Measurements from ENCODE around the gene GMPR2. TPM values are rescaled to one million over a fixed set of nuclear protein-coding genes. Genes with fewer than 3 reads are reported as not detected.
A peak's percentile ranks its signal among the peaks of the same experiment; 100 is the strongest.

Gene GMPR2
- total RNA-seq, 1 experiment from 2014 or later, result 85.8 TPM

GRCh38 chr14:24187539-24187915, 45.2 kb upstream of the GMPR2 start:
- TF ChIP-seq CTCF (conservative IDR thresholded peaks at IDR 0.05; ENCODE audit: low read depth, low read length) (no peak), EZH2 (IDR thresholded peaks at IDR 0.05; ENCODE audit: borderline replicate concordance, low read depth, low read length, poor library complexity, severe bottlenecking) (no peak)
- BruUV-seq (replicated peaks), result no TSS peak
- ChIA-PET POLR2A (ENCODE audit: low non-redundant PET) (no interaction called here), CTCF (no interaction called here)
- H3K27ac ChIP-seq (ENCODE audit: low read depth, low read length, poor library complexity, severe bottlenecking), result no peak overlapping the region
- H3K27me3 ChIP-seq (replicated peaks; ENCODE audit: insufficient read depth, low read depth, low read length, poor library complexity), result no peaks in the 10 kb centered on the region
- no peaks in the 10 kb centered on the region for H3K9me3 ChIP-seq (ENCODE audit: low read depth, low read length, poor library complexity, severe bottlenecking)
- intact Hi-C loops (cut with micrococcal nuclease; ENCODE audit: unreplicated experiment), result loop anchor here (5.0 kb wide), 1 partner anchor 40 kb away; the partner anchor contains the start of genes PSME2 and RNF31
- no peak for DNase-seq (ENCODE audit: low spot score)
- peak overlapping the region; percentile 79 for H3K4me3 ChIP-seq (ENCODE audit: low read depth, low read length, poor library complexity, severe bottlenecking)
- peaks cover 44% of the 10 kb centered on the region for H3K36me3 ChIP-seq (ENCODE audit: insufficient read depth, low read length, poor library complexity, severe bottlenecking)
- peaks cover 9% of the 10 kb centered on the region for H3K4me1 ChIP-seq (ENCODE audit: insufficient read depth, low read length, poor library complexity, severe bottlenecking)

GRCh38 chr14:24188251-24189058, 44.3 kb upstream of the GMPR2 start, which contains the start of gene IPO4:
Gene IPO4 (minus strand): TSS chr14:24188816. CDS start chr14:24188787, 29 bp downstream.
- DNase-seq (ENCODE audit: low spot score), result peak; percentile 99
- ChIA-PET POLR2A (ENCODE audit: low non-redundant PET) (interaction anchor here (0.6 kb wide), 1 partner anchor 123 kb away, joined by 5 read pairs; the partner anchor contains the start of gene LTB4R), CTCF (no interaction called here)
- H3K27ac ChIP-seq (ENCODE audit: low read depth, low read length, poor library complexity, severe bottlenecking), result peak within 1 kb of the TSS; percentile 88
- peaks cover 41% of the 10 kb centered on the region for H3K36me3 ChIP-seq (ENCODE audit: insufficient read depth, low read length, poor library complexity, severe bottlenecking)
- no peaks in the 10 kb centered on the region for H3K27me3 ChIP-seq (replicated peaks; ENCODE audit: insufficient read depth, low read depth, low read length, poor library complexity)
- intact Hi-C loops (cut with micrococcal nuclease; ENCODE audit: unreplicated experiment), result loop anchor here (5.0 kb wide), 1 partner anchor 41 kb away; the partner anchor contains the start of genes PSME2 and RNF31
- peaks cover 9% of the 10 kb centered on the region for H3K4me1 ChIP-seq (ENCODE audit: insufficient read depth, low read length, poor library complexity, severe bottlenecking)
- H3K4me3 ChIP-seq (ENCODE audit: low read depth, low read length, poor library complexity, severe bottlenecking), result peak within 1 kb of the TSS; percentile 79
- no peaks in the 10 kb centered on the region for H3K9me3 ChIP-seq (ENCODE audit: low read depth, low read length, poor library complexity, severe bottlenecking)
- TF ChIP-seq CTCF (conservative IDR thresholded peaks at IDR 0.05; ENCODE audit: low read depth, low read length), result no peak
- TF ChIP-seq EZH2 (IDR thresholded peaks at IDR 0.05; ENCODE audit: borderline replicate concordance, low read depth, low read length, poor library complexity, severe bottlenecking), result no peak
- no TSS peak for BruUV-seq (replicated peaks)

- Histone ChIP-seq H3K9me3 (ENCODE audit: low read depth, low read length, poor library complexity, severe bottlenecking) (no peaks in the 10 kb centered on the region), H3K36me3 (ENCODE audit: insufficient read depth, low read length, poor library complexity, severe bottlenecking) (peaks cover 40% of the 10 kb centered on the region), H3K4me3 (ENCODE audit: low read depth, low read length, poor library complexity, severe bottlenecking) (peak overlapping the region; percentile 79), H3K27me3 (replicated peaks; ENCODE audit: insufficient read depth, low read depth, low read length, poor library complexity) (no peaks in the 10 kb centered on the region), H3K27ac (ENCODE audit: low read depth, low read length, poor library complexity, severe bottlenecking) (peak overlapping the region; percentile 88), H3K4me1 (ENCODE audit: insufficient read depth, low read length, poor library complexity, severe bottlenecking) (peaks cover 9% of the 10 kb centered on the region)
- TF ChIP-seq CTCF (conservative IDR thresholded peaks at IDR 0.05; ENCODE audit: low read depth, low read length) (no peak), EZH2 (IDR thresholded peaks at IDR 0.05; ENCODE audit: borderline replicate concordance, low read depth, low read length, poor library complexity, severe bottlenecking) (no peak)
- no peak for DNase-seq (ENCODE audit: low spot score)
- ChIA-PET POLR2A (ENCODE audit: low non-redundant PET) (interaction anchor here (0.6 kb wide), 1 partner anchor 122 kb away, joined by 5 read pairs; the partner anchor contains the start of gene LTB4R), CTCF (no interaction called here)
- intact Hi-C loops (cut with micrococcal nuclease; ENCODE audit: unreplicated experiment), result loop anchor here (5.0 kb wide), 1 partner anchor 42 kb away; the partner anchor contains the start of genes PSME2 and RNF31
- BruUV-seq (replicated peaks), result no TSS peak
Measured at GRCh38 chr14:24189059-24189375, 43.7 kb upstream of the GMPR2 start.
